ENCODE data around the gene SMOC2. TPM values are rescaled to one million over a fixed set of nuclear protein-coding genes. Genes with fewer than 3 reads are reported as not detected.

The SMOC2 gene
- total RNA-seq, 4 donors from 2014 or later = 45.8 to 130 (median 84.0) TPM

GRCh38 chr6:168438783-168439520, 2.0 kb upstream of the SMOC2 start:
- Histone ChIP-seq H3K9me3 (no peaks in the 10 kb centered on the region), H3K4me3 (no peak overlapping the region), H3K36me3 (no peaks in the 10 kb centered on the region), H3K27ac (replicated peaks in 1 of 4) (peak overlapping the region in 1 of 4 donors; percentile 72), H3K27me3 (peaks cover 0 to 21% (median 0%) of the 10 kb centered on the region in 4 donors), H3K4me1 (peaks cover 12 to 52% (median 37%) of the 10 kb centered on the region in 4 donors)
- TF ChIP-seq POLR2A (IDR thresholded peaks at IDR 0.05; ENCODE audit: low read depth) = no peak
- no peak for TF ChIP-seq EP300 (IDR thresholded peaks at IDR 0.05)
- no peak for TF ChIP-seq POLR2AphosphoS5 (IDR thresholded peaks at IDR 0.05)
- TF ChIP-seq, protein P1, sequence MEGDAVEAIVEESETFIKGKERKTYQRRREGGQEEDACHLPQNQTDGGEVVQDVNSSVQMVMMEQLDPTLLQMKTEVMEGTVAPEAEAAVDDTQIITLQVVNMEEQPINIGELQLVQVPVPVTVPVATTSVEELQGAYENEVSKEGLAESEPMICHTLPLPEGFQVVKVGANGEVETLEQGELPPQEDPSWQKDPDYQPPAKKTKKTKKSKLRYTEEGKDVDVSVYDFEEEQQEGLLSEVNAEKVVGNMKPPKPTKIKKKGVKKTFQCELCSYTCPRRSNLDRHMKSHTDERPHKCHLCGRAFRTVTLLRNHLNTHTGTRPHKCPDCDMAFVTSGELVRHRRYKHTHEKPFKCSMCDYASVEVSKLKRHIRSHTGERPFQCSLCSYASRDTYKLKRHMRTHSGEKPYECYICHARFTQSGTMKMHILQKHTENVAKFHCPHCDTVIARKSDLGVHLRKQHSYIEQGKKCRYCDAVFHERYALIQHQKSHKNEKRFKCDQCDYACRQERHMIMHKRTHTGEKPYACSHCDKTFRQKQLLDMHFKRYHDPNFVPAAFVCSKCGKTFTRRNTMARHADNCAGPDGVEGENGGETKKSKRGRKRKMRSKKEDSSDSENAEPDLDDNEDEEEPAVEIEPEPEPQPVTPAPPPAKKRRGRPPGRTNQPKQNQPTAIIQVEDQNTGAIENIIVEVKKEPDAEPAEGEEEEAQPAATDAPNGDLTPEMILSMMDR (IDR thresholded peaks at IDR 0.05) = no peak
- 76% methylated on average over 4 of the region's 4 CpGs for WGBS
- no peak for DNase-seq (ENCODE audit: extremely low spot score)
- intact Hi-C loops (cut with DNase I) = loop anchor here (2.0 kb wide), 1 partner anchor 66 kb away; no protein-coding TSS in a partner anchor

DNA sequence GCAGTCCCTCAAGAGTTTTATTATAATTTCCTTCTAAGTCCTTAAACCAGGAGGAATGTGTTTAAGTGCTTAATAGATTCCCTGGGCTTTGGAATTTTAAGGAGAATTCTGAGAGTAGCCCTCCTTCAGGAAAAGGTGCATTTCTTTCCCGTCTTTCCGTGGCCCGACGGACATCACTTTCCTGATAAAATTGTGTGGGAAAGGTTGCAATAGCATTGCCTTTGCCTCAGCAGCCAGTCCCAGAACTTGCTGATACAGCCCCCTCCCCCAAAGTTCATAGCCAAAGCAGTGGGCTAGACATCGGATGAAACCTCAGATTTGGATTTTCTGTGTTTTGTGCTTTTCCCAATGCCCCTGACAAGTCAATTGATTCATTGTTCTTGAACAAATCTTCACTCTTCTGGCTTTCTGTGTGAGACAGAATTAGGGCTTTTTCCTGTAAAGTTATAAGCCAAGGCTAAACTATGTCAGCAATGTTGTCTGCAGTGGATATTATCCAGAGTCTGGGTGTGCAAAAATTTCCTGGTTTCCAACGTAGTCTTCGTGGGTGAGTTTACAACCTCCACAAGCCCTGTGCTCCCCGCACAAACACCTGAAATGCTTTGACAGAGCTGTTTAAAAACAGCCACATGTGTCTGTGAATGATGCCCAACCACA, 1.1 kb upstream of the SMOC2 start:
- no peak for DNase-seq (ENCODE audit: extremely low spot score)
- H3K9me3 ChIP-seq = no peaks in the 10 kb centered on the region
- H3K4me1 ChIP-seq = peaks cover 12 to 52% (median 37%) of the 10 kb centered on the region in 4 donors
- peaks cover 0 to 25% (median 0%) of the 10 kb centered on the region in 4 donors for H3K27me3 ChIP-seq
- intact Hi-C loops (cut with DNase I) = loop anchor here (2.0 to 10.0 kb wide), 2 partner anchors 67 to 205 kb away; no protein-coding TSS in a partner anchor
- 53% methylated on average over 8 of the region's 8 CpGs for WGBS
- H3K4me3 ChIP-seq = peak overlapping the region in 2 of 4 donors; percentile 82 to 88
- H3K27ac ChIP-seq (replicated peaks in 1 of 4) = peak overlapping the region in 3 of 4 donors; percentile 64 to 74 (median 72)
- TF ChIP-seq, protein P1 (IDR thresholded peaks at IDR 0.05) = no peak
- TF ChIP-seq POLR2AphosphoS5 (IDR thresholded peaks at IDR 0.05) (no peak), POLR2A (IDR thresholded peaks at IDR 0.05; ENCODE audit: low read depth) (no peak), EP300 (IDR thresholded peaks at IDR 0.05) (no peak)
- no peaks in the 10 kb centered on the region for H3K36me3 ChIP-seq

DNA sequence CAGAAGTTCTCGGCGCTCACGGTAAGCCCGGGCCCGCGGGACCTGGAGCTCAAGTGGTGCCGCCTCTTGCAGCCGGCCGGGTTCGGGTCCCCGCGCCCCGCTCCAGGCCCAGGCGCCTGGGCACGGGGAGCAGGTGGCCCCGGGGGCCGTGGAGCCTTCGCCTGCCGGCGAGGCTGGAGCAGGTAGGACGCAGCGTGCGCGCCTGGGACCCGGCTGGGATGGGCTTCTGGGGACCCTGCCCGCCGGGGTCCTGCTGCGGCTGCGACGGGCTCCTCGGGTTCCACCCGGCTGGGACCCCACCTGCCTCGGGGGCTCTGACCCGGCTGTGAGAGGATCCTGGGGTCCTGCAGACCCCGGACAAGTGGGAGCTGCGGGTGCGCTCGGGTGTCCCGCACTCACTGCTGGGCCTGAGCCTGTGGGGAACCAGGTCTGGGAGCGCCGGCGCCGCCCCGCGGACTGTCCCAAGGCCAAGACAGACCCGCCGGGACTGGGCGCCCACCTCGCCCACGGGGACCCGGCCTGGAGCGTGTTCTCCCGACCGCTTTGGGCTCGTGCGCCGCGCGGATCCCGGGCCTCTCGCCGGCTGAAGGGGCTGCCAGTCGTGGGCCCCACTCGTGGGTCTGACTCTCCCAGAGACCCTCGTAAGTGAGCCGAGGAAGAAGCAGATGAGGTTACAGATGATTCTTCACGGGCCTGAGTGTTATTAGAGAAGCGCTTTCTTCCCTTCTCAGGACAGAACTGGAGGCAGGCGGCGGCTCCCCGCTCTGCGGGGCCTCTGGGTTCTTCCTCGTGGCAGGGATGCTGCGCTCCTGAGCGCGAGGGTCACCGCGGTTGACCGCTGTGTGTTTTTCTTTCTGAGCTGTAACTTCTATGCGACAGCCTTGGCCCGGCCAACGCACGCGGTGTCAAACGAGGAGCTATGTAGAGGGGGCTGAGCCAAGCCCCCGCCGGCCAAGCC, 729 bp downstream of the SMOC2 start:
- DNase-seq (ENCODE audit: extremely low spot score) = no peak
- H3K4me1 ChIP-seq = peaks cover 12 to 52% (median 37%) of the 10 kb centered on the region in 4 donors
- H3K36me3 ChIP-seq = no peaks in the 10 kb centered on the region
- WGBS = 9% methylated on average over 26 of the region's 87 CpGs
- peak overlapping the region; percentile 73 to 88 (median 80) for H3K4me3 ChIP-seq
- no peaks in the 10 kb centered on the region for H3K9me3 ChIP-seq
- H3K27me3 ChIP-seq = peaks cover 0 to 25% (median 0%) of the 10 kb centered on the region in 4 donors
- intact Hi-C loops (cut with DNase I) = loop anchor here (10.0 kb wide), 1 partner anchor 203 kb away; no protein-coding TSS in a partner anchor
- TF ChIP-seq EP300 (IDR thresholded peaks at IDR 0.05) (no peak), POLR2A (IDR thresholded peaks at IDR 0.05; ENCODE audit: low read depth) (no peak), POLR2AphosphoS5 (IDR thresholded peaks at IDR 0.05) (no peak)
- TF ChIP-seq, protein P1 (IDR thresholded peaks at IDR 0.05) = no peak
- H3K27ac ChIP-seq (replicated peaks in 1 of 4) = peak overlapping the region; percentile 64 to 74 (median 72)

DNA sequence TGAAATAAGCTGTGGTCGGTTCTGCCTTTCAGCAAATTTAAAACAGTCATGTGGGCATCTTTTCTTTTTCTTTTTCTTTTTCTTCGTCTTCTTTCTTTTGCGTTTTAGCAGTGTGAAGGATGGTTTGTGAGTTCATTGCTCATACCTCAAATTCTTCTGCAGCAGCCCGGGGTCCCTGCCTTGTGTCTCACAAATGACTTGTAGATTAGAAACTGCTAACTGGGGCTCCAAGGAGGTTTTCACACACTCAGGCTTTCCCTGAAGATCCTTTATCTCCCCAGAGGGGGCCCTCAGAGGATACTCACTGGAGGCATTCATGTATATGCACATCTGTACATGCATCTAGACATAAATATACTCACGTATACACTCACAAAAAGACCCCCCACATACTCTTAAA, 1.7 kb downstream of the SMOC2 start:
- 64% methylated on average over 5 of the region's 5 CpGs for WGBS
- H3K27ac ChIP-seq (replicated peaks in 1 of 4) = no peak overlapping the region
- no peaks in the 10 kb centered on the region for H3K36me3 ChIP-seq
- intact Hi-C loops (cut with DNase I) = loop anchor here (10.0 kb wide), 1 partner anchor 202 kb away; no protein-coding TSS in a partner anchor
- H3K9me3 ChIP-seq = no peaks in the 10 kb centered on the region
- peak overlapping the region; percentile 73 to 88 (median 80) for H3K4me3 ChIP-seq
- TF ChIP-seq POLR2A (IDR thresholded peaks at IDR 0.05; ENCODE audit: low read depth) (no peak), POLR2AphosphoS5 (IDR thresholded peaks at IDR 0.05) (no peak), EP300 (IDR thresholded peaks at IDR 0.05) (no peak)
- TF ChIP-seq, protein P1 (IDR thresholded peaks at IDR 0.05) = no peak
- DNase-seq (ENCODE audit: extremely low spot score) = no peak
- H3K27me3 ChIP-seq = peaks cover 0 to 25% (median 0%) of the 10 kb centered on the region in 4 donors
- peaks cover 12 to 52% (median 37%) of the 10 kb centered on the region in 4 donors for H3K4me1 ChIP-seq
